Nephron (organoid): ENCODE results near the gene EMCN.

Experiments
- H3K27ac Mint-ChIP-seq, 3 experiments: 2 replicates each; pipeline ENCODE4 v1.8.0; 2020; ENCODE audit warnings: mixed read lengths in 3 of 3, mild to moderate bottlenecking in 2 of 3, moderate library complexity in 1 of 3
- H3K27me3 Mint-ChIP-seq: 2 replicates; pipeline ENCODE4 v1.8.0; 2021; ENCODE audit warnings: low read depth, mild to moderate bottlenecking, moderate library complexity, mixed read lengths
- H3K36me3 Mint-ChIP-seq: 2 replicates; pipeline ENCODE4 v1.8.0; 2020; ENCODE audit warnings: low read depth, mixed read lengths
- H3K4me1 Mint-ChIP-seq: 2 replicates; pipeline ENCODE4 v1.8.0; 2020; ENCODE audit warnings: mixed read lengths
- H3K4me3 Mint-ChIP-seq, 3 experiments: 2 replicates each; pipeline ENCODE4 v1.8.0; 2020; ENCODE audit warnings: mild to moderate bottlenecking in 3 of 3, mixed read lengths in 3 of 3, moderate library complexity in 2 of 3
- H3K9me3 Mint-ChIP-seq: 2 replicates; pipeline ENCODE4 v1.8.0; 2020; ENCODE audit warnings: mixed read lengths
- TF ChIP-seq, protein P1 (sequence below), 3 experiments: fragments of 200-600 bp; sonication (generic); IDR thresholded peaks; one replicate each; pipeline ENCODE4 v1.5.0; 2021; ENCODE audit warnings: antibody characterized with exemption in 3 of 3; ENCODE audit not compliant: unreplicated experiment in 3 of 3

The EMCN gene, protein sequence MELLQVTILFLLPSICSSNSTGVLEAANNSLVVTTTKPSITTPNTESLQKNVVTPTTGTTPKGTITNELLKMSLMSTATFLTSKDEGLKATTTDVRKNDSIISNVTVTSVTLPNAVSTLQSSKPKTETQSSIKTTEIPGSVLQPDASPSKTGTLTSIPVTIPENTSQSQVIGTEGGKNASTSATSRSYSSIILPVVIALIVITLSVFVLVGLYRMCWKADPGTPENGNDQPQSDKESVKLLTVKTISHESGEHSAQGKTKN

DNA sequence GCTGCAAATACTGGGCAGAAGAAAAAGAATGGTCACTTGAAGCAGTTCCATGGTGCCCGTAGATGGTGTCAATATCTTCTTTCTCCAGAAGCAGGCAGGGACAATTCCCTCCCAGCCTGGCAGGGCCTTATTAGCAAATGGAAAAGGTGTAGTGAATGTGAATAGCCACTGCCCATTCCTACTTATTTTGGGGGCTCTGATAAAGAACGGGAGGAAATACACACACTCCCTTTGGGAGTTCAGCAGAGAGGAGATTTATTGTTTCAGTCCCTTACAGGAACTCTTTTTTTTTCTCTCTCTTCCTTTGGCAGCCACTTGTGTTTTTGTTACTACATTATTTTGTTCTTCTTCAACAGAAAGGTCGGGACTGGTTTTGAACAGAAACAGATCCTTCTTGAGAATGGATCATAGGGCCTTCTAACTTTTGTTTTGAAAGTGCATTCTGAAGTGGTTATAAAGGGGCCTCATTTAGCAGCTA is at the start of gene EMCN:
EMCN (minus strand) TSS at position 159 of the 478 bp plus-strand sequence; CDS start at position 51, 108 bp downstream.
- no peaks in the 10 kb centered on the region for H3K27me3 Mint-ChIP-seq
- H3K27ac Mint-ChIP-seq = peak within 1 kb of the TSS; percentile 90 to 95 (median 91)
- TF ChIP-seq, protein P1, sequence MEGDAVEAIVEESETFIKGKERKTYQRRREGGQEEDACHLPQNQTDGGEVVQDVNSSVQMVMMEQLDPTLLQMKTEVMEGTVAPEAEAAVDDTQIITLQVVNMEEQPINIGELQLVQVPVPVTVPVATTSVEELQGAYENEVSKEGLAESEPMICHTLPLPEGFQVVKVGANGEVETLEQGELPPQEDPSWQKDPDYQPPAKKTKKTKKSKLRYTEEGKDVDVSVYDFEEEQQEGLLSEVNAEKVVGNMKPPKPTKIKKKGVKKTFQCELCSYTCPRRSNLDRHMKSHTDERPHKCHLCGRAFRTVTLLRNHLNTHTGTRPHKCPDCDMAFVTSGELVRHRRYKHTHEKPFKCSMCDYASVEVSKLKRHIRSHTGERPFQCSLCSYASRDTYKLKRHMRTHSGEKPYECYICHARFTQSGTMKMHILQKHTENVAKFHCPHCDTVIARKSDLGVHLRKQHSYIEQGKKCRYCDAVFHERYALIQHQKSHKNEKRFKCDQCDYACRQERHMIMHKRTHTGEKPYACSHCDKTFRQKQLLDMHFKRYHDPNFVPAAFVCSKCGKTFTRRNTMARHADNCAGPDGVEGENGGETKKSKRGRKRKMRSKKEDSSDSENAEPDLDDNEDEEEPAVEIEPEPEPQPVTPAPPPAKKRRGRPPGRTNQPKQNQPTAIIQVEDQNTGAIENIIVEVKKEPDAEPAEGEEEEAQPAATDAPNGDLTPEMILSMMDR (IDR thresholded peaks at IDR 0.05; ENCODE audit: unreplicated experiment in 3 of 3) = no peak
- H3K36me3 Mint-ChIP-seq = no peaks in the 10 kb centered on the region
- peak within 1 kb of the TSS; percentile 67 to 84 (median 79) for H3K4me3 Mint-ChIP-seq
- no peaks in the 10 kb centered on the region for H3K9me3 Mint-ChIP-seq
- peaks cover 21% of the 10 kb centered on the region for H3K4me1 Mint-ChIP-seq

DNA sequence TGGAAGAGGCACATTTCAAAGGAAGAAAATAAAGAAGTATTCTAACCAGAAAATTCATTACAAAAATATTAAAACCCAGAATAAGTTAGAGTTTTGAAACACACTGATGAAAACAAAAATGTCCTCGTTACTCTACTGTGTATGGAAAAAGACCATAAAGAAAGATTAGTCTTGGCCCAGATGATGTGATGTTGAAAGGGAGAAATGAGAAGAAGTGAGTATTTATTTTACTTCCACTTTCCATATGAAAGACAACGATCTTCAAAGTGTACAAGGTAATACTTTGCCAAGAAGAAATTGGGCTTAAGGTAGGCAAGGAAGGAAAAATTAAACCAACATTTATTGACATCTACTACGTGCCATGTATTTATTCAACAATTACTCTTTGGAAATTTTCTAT is 48.6 kb upstream of the EMCN start:
- Mint-ChIP-seq H3K36me3 (no peaks in the 10 kb centered on the region), H3K4me3 (no peak overlapping the region), H3K27ac (no peak overlapping the region), H3K27me3 (no peaks in the 10 kb centered on the region), H3K9me3 (peaks cover 14% of the 10 kb centered on the region), H3K4me1 (no peaks in the 10 kb centered on the region)
- TF ChIP-seq, protein P1 (IDR thresholded peaks at IDR 0.05; ENCODE audit: unreplicated experiment in 3 of 3) = no peak

DNA sequence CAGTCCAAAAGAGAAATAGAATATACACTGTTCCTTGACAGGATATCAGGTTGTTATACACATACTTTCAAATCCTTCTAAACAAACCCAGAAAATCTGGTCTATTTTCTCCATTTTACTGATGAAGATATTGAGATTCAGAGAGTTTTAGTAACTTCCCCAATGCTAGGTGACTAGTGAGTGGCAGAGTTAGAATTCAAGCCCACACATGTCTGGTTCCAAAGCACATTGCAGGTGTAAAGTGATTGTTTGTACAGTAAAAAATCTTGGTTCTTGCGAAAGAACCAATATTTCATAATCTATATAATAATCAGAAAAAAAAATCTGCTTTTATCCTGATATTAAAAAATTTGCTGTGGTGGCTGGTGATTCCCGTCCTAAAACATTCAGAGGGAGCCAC is 39.5 kb upstream of the EMCN start:
- Mint-ChIP-seq H3K4me1 (no peaks in the 10 kb centered on the region), H3K4me3 (no peak overlapping the region), H3K27ac (no peak overlapping the region), H3K9me3 (peaks cover 21% of the 10 kb centered on the region), H3K27me3 (no peaks in the 10 kb centered on the region), H3K36me3 (no peaks in the 10 kb centered on the region)
- TF ChIP-seq, protein P1 (IDR thresholded peaks at IDR 0.05; ENCODE audit: unreplicated experiment in 3 of 3) = no peak

- H3K4me1 Mint-ChIP-seq = no peaks in the 10 kb centered on the region
- H3K27ac Mint-ChIP-seq = no peak overlapping the region
- H3K27me3 Mint-ChIP-seq = no peaks in the 10 kb centered on the region
- H3K36me3 Mint-ChIP-seq = no peaks in the 10 kb centered on the region
- H3K4me3 Mint-ChIP-seq = no peak overlapping the region
- peaks cover 8% of the 10 kb centered on the region for H3K9me3 Mint-ChIP-seq
- TF ChIP-seq, protein P1 (IDR thresholded peaks at IDR 0.05; ENCODE audit: unreplicated experiment in 3 of 3) = no peak
These were observed 38.0 kb upstream of the EMCN start for GRCh38 chr4:100555611-100556337.

- Mint-ChIP-seq H3K4me3 (no peak overlapping the region), H3K27ac (no peak overlapping the region), H3K27me3 (no peaks in the 10 kb centered on the region), H3K9me3 (no peaks in the 10 kb centered on the region), H3K36me3 (no peaks in the 10 kb centered on the region), H3K4me1 (no peaks in the 10 kb centered on the region)
- TF ChIP-seq, protein P1 (IDR thresholded peaks at IDR 0.05; ENCODE audit: unreplicated experiment in 3 of 3) = no peak
These were observed 30.4 kb upstream of the EMCN start for GRCh38 chr4:100548200-100548560.
